A549 treated with Mapracorat at 1 μM for 4 hours (cell line): ENCODE measurements around the gene GJA5. TPM values are rescaled to one million over a fixed set of nuclear protein-coding genes. Genes with fewer than 3 reads are reported as not detected.

ENCODE experiments used
- total RNA-seq: library from RNA; stranded (reverse); fragments of 200-300 nt; extraction: Qiagen RNA extraction; gene quantifications from 5 replicates; pipeline ENCODE4 v1.2.3, GENCODE V29; 2022

Gene GJA5
- 0.05 TPM in 1 of 5 replicates, not detected in the others for total RNA-seq

GRCh38 chr1:147760481-147761260 lies at the start of gene GJA5:
Gene GJA5, minus strand, starts transcription at chr1:147760602. Its CDS starts 1,364 bp downstream, at chr1:147759238.

Other genes with a start within 250 kb of the GJA5 start
- 3.9 to 7.4 TPM (median 5.6 TPM) in 5 replicates for gene BCL9, start 219.1 kb downstream of the GJA5 start, total RNA-seq
- 19.3 to 21.0 TPM (median 20.9 TPM) in 5 replicates for gene ACP6, start 90.1 kb downstream of the GJA5 start, total RNA-seq
- gene GJA8, start 142.2 kb upstream of the GJA5 start, total RNA-seq = not detected in 5 replicates
- 3.3 to 6.3 TPM (median 4.2 TPM) in 5 replicates for gene GPR89B, start 167.8 kb upstream of the GJA5 start, total RNA-seq